Neuronal stem cell (in vitro differentiated cells): ENCODE data around the gene HDAC4.

Experiments used
- DNase-seq: peaks from one replicate; pipeline ENCODE4 v3.0.0-alpha.2; 2013; ENCODE audit warnings: low spot score
- H2AFZ ChIP-seq: one replicate; pipeline ENCODE4 v1.6.1; 2013; ENCODE audit warnings: mild to moderate bottlenecking, low read length, inconsistent platforms
- H2AK5ac ChIP-seq: 2 replicates; pipeline ENCODE4 v1.6.1; 2013; ENCODE audit warnings: low read depth, mild to moderate bottlenecking, inconsistent platforms, low read length, moderate library complexity, mixed read lengths
- H2BK120ac ChIP-seq: 2 replicates; pipeline ENCODE4 v1.6.1; 2013; ENCODE audit warnings: low read depth, mild to moderate bottlenecking, inconsistent platforms, low read length, moderate library complexity, mixed read lengths
- H2BK12ac ChIP-seq: one replicate; pipeline ENCODE4 v1.6.1; 2013; ENCODE audit warnings: low read length, inconsistent platforms
- H2BK15ac ChIP-seq: 2 replicates; pipeline ENCODE4 v1.6.1; 2013; ENCODE audit warnings: mild to moderate bottlenecking, low read length, inconsistent platforms, mixed read lengths
- H2BK5ac ChIP-seq: one replicate; pipeline ENCODE4 v1.6.1; 2013; ENCODE audit warnings: inconsistent platforms, mild to moderate bottlenecking, low read length, moderate library complexity
- H3K14ac ChIP-seq: one replicate; pipeline ENCODE4 v1.6.1; 2013; ENCODE audit warnings: low read length, inconsistent platforms
- H3K18ac ChIP-seq: 2 replicates; pipeline ENCODE4 v1.6.1; 2013; ENCODE audit warnings: low read length, inconsistent platforms
- H3K23ac ChIP-seq: 2 replicates; pipeline ENCODE4 v1.6.1; 2013; ENCODE audit warnings: low read depth, mild to moderate bottlenecking, mixed read lengths, low read length, inconsistent platforms; ENCODE audit not compliant: poor library complexity
- H3K27ac ChIP-seq: replicated peaks from 3 replicates; pipeline ENCODE4 v1.5.1; 2013; ENCODE audit warnings: low read length, inconsistent platforms
- H3K27me3 ChIP-seq, 3 experiments: 2 replicates each; pipeline ENCODE4 v1.6.1; 2013; ENCODE audit warnings: low read length in 3 of 3, mild to moderate bottlenecking in 2 of 3, inconsistent platforms in 1 of 3, low read depth in 1 of 3, mixed read lengths in 1 of 3, moderate library complexity in 1 of 3; ENCODE audit not compliant: control insufficient read depth in 3 of 3, insufficient read depth in 3 of 3
- H3K36me3 ChIP-seq, 2 donors: replicated peaks in 1 of 2; 2 replicates each; pipeline ENCODE4 v1.6.1; 2013; ENCODE audit warnings: low read length in 2 of 2; ENCODE audit not compliant: control insufficient read depth in 2 of 2, insufficient read depth in 2 of 2
- H3K4ac ChIP-seq: 2 replicates; pipeline ENCODE4 v1.6.1; 2013; ENCODE audit warnings: inconsistent platforms, mild to moderate bottlenecking, low read length, moderate library complexity
- H3K4me1 ChIP-seq, 2 donors: 1 replicate in 1 of 2; 2 replicates in 1 of 2; pipeline ENCODE4 v1.6.1; 2013; ENCODE audit warnings: low read length in 2 of 2, low read depth in 1 of 2; ENCODE audit not compliant: control insufficient read depth in 2 of 2, insufficient read depth in 1 of 2
- H3K4me2 ChIP-seq: one replicate; pipeline ENCODE4 v1.6.1; 2013; ENCODE audit warnings: mild to moderate bottlenecking, low read length, inconsistent platforms; ENCODE audit not compliant: insufficient read depth, poor library complexity, severe bottlenecking
- H3K4me3 ChIP-seq, 2 donors: 2 replicates each; pipeline ENCODE4 v1.5.1; 2013; ENCODE audit warnings: low read length in 2 of 2, mild to moderate bottlenecking in 2 of 2, inconsistent platforms in 1 of 2, moderate library complexity in 1 of 2
- H3K79me1 ChIP-seq: one replicate; pipeline ENCODE4 v1.6.1; 2013; ENCODE audit warnings: low read depth, mild to moderate bottlenecking, inconsistent platforms, low read length, moderate library complexity
- H3K9ac ChIP-seq: one replicate; pipeline ENCODE4 v1.6.1; 2013; ENCODE audit warnings: mild to moderate bottlenecking, low read depth, low read length, inconsistent platforms; ENCODE audit not compliant: poor library complexity
- H3K9me3 ChIP-seq, 2 donors: replicated peaks in 1 of 2; 2 replicates each; pipeline versions ENCODE3 to v1.6.1; 2013; ENCODE audit warnings: low read length in 2 of 2, mild to moderate bottlenecking in 2 of 2, inconsistent platforms in 1 of 2, low read depth in 1 of 2, mixed read lengths in 1 of 2, moderate library complexity in 1 of 2; ENCODE audit not compliant: control insufficient read depth in 2 of 2, insufficient read depth in 1 of 2
- H4K8ac ChIP-seq: one replicate; pipeline ENCODE4 v1.6.1; 2013; ENCODE audit warnings: low read depth, mild to moderate bottlenecking, inconsistent platforms, low read length, moderate library complexity
- H4K91ac ChIP-seq: one replicate; pipeline ENCODE4 v1.6.1; 2013; ENCODE audit warnings: low read length, low read depth, mild to moderate bottlenecking, inconsistent platforms; ENCODE audit not compliant: poor library complexity
- WGBS, 2 donors: extraction: QIAGEN DNeasy Blood & Tissue Kit; methylation state at CpG; one replicate each; pipeline ENCODE4 v1.1.7; 2013; ENCODE audit warnings: missing lambda C conversion rate in 2 of 2, mixed read lengths in 1 of 2; ENCODE audit not compliant: insufficient read length in 2 of 2, insufficient replicate concordance in 1 of 2; ENCODE audit errors: extremely low coverage in 2 of 2; 5-methylcytosine and 5-hydroxymethylcytosine counted together

Gene HDAC4

GRCh38 chr2:239132156-239132709, 268.6 kb downstream of the HDAC4 start:
- Histone ChIP-seq H3K36me3 (peaks cover 29 to 72% of the 10 kb centered on the region in 2 donors), H3K4ac (no peak overlapping the region), H3K14ac (no peak overlapping the region), H3K79me1 (peaks cover 2% of the 10 kb centered on the region), H3K4me1 (peaks cover 0 to 3% of the 10 kb centered on the region in 2 donors), H2AK5ac (no peak overlapping the region), H3K27ac (no peak overlapping the region), H3K23ac (peak overlapping the region; percentile 47), H3K4me3 (no peak overlapping the region), H2BK5ac (no peak overlapping the region), H3K4me2 (no peak overlapping the region), H2BK15ac (no peak overlapping the region), H2BK120ac (no peak overlapping the region), H4K8ac (no peak overlapping the region), H3K9ac (peak overlapping the region; percentile 63), H4K91ac (no peak overlapping the region), H3K9me3 (no peaks in the 10 kb centered on the region), H3K27me3 (no peaks in the 10 kb centered on the region), H3K18ac (no peak overlapping the region), H2BK12ac (no peak overlapping the region), H2AFZ (no peak overlapping the region)
- DNase-seq = no peak
- WGBS, 2 donors = no CpG with 5 or more reads among the region's 17 CpGs

- Histone ChIP-seq H4K8ac (no peak overlapping the region), H4K91ac (no peak overlapping the region), H3K9ac (no peak overlapping the region), H3K27me3 (no peaks in the 10 kb centered on the region), H3K9me3 (no peaks in the 10 kb centered on the region), H3K4ac (no peak overlapping the region), H3K4me1 (peaks cover 0 to 3% of the 10 kb centered on the region in 2 donors), H3K4me3 (no peak overlapping the region), H3K4me2 (no peak overlapping the region), H2BK120ac (no peak overlapping the region), H2AK5ac (no peak overlapping the region), H3K27ac (no peak overlapping the region), H2BK15ac (no peak overlapping the region), H3K14ac (no peak overlapping the region), H2BK12ac (no peak overlapping the region), H2AFZ (no peak overlapping the region), H3K23ac (no peak overlapping the region), H3K79me1 (peaks cover 2% of the 10 kb centered on the region), H3K36me3 (peaks cover 29 to 75% of the 10 kb centered on the region in 2 donors), H2BK5ac (no peak overlapping the region), H3K18ac (no peak overlapping the region)
- WGBS, 2 donors = no CpG with 5 or more reads among the region's 10 CpGs
- no peak for DNase-seq
These were observed 269.3 kb downstream of the HDAC4 start for GRCh38 chr2:239131521-239131920.

- Histone ChIP-seq H2BK15ac (no peak overlapping the region), H3K36me3 (peaks cover 30 to 75% of the 10 kb centered on the region in 2 donors), H2AK5ac (no peak overlapping the region), H3K14ac (no peak overlapping the region), H2BK12ac (peak overlapping the region; percentile 5), H3K18ac (no peak overlapping the region), H3K4me1 (peaks cover 0 to 3% of the 10 kb centered on the region in 2 donors), H3K9me3 (no peaks in the 10 kb centered on the region), H2AFZ (no peak overlapping the region), H3K23ac (no peak overlapping the region), H3K4ac (no peak overlapping the region), H2BK120ac (no peak overlapping the region), H3K4me3 (no peak overlapping the region), H4K91ac (no peak overlapping the region), H4K8ac (peak overlapping the region; percentile 76), H3K4me2 (no peak overlapping the region), H3K27me3 (no peaks in the 10 kb centered on the region), H3K79me1 (peaks cover 2% of the 10 kb centered on the region), H2BK5ac (no peak overlapping the region), H3K9ac (no peak overlapping the region), H3K27ac (no peak overlapping the region)
- WGBS, 2 donors = no CpG with 5 or more reads among the region's 16 CpGs
- no peak for DNase-seq
These were observed 270.0 kb downstream of the HDAC4 start for GRCh38 chr2:239130786-239131325.

- Histone ChIP-seq H3K4me2 (no peak overlapping the region), H3K79me1 (peaks cover 2% of the 10 kb centered on the region), H3K18ac (no peak overlapping the region), H3K14ac (no peak overlapping the region), H2AK5ac (no peak overlapping the region), H2BK15ac (no peak overlapping the region), H3K9ac (no peak overlapping the region), H2AFZ (no peak overlapping the region), H4K8ac (no peak overlapping the region), H2BK12ac (no peak overlapping the region), H3K4me1 (peaks cover 0 to 3% of the 10 kb centered on the region in 2 donors), H3K27ac (no peak overlapping the region), H3K27me3 (no peaks in the 10 kb centered on the region), H2BK5ac (no peak overlapping the region), H2BK120ac (no peak overlapping the region), H3K9me3 (no peaks in the 10 kb centered on the region), H3K23ac (no peak overlapping the region), H3K36me3 (peaks cover 38 to 76% of the 10 kb centered on the region in 2 donors), H4K91ac (no peak overlapping the region), H3K4me3 (no peak overlapping the region), H3K4ac (no peak overlapping the region)
- DNase-seq = no peak
- no CpG with 5 or more reads among the region's 9 CpGs for WGBS, 2 donors
These were observed 270.8 kb downstream of the HDAC4 start for GRCh38 chr2:239130041-239130440.
